Tracheal epithelial cell (primary cell): ENCODE data around the gene NPY5R. TPM values are rescaled to one million over a fixed set of nuclear protein-coding genes. Genes with fewer than 3 reads are reported as not detected.

ENCODE experiments used
- total RNA-seq: library from RNA; depleted of rRNA; stranded (reverse); fragments of >200 nt; gene quantifications from 2 replicates; pipeline ENCODE4 v1.2.1, GENCODE V29; 2014

NPY5R gene
- under 0.01 TPM in 1 of 2 replicates, not detected in the other for total RNA-seq

GRCh38 chr4:163343604-163344146, at the start of gene NPY5R:
NPY5R (plus strand) TSS chr4:163343892; CDS start chr4:163350274, 6,382 bp downstream.

DNA sequence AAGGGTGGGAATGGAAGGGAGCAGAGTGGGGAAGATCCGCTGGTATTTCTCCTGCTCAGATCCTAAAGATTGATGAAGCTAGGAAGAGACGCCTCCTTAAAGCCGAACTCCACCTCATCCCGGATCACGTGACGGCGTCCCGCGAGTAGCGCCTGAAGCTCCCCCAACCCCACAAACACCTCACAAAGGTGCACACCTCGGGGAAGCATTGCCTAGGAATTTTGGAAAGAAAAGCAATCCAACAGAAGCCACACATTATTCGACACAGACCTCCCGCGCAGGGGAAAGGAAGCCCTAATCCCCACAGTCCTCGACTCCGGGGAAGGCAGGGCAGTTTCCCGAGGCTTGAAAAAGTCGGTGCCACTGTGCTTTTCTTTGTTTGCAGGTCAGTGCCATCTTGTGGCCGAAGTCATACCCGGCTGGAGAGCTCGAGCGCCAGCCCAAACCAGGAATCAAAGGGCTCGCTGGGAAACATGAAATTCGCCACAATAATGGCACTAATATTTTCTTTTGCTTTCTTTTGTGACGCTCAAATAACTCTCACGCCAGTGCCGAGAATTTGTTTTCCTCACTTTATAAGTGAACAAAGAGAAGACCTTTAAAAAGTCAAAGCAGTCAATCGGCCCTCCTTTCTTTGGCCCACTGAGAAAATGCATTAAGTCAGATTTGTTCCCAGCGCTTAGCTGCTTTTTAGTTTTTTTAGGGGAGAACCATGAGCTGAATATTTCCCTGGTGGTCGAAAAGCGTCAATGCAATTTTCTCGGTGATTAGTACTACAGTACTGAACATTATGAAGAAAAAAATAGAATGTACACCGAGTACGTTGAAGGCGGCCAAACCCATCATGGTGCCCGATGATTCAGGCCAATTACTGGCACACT, 10.9 kb upstream of the NPY5R start, which contains the start of gene NPY1R:
Gene NPY1R, minus strand, starts transcription at position 71 of the 881 bp plus-strand sequence. CDS start 6,042 bp downstream, outside the sequence.

Other genes starting within 250 kb of the NPY5R start
- 4.0 and 7.7 TPM in 2 replicates for gene NAF1, start 177.0 kb upstream of the NPY5R start, total RNA-seq
- gene NPY1R, start 11.3 kb upstream of the NPY5R start, total RNA-seq = 0.96 TPM in 1 of 2 replicates, not detected in the other
- not detected in 2 replicates for gene TKTL2, start 129.9 kb downstream of the NPY5R start, total RNA-seq
- gene TMA16, start 150.8 kb downstream of the NPY5R start, total RNA-seq = 24.3 and 35.9 TPM in 2 replicates